GM18498 (cell line): ENCODE results near the gene POMGNT2.

Source experiments
- ATAC-seq: cut with Tn5 transposase; IDR thresholded peaks from one replicate; pipeline ENCODE4 v1.9.1; 2021; ENCODE audit warnings: mild to moderate bottlenecking, moderate library complexity; ENCODE audit not compliant: unreplicated experiment

POMGNT2 gene

GRCh38 chr3:43104039-43104438, 1.8 kb downstream of the POMGNT2 start:
- ATAC-seq, result no peak

GRCh38 chr3:43102773-43103480, 3.0 kb downstream of the POMGNT2 start:
- ATAC-seq, result no peak

GRCh38 chr3:43098761-43099160, 7.1 kb downstream of the POMGNT2 start:
- ATAC-seq, result no peak

- no peak for ATAC-seq
These were observed 8.3 kb downstream of the POMGNT2 start for GRCh38 chr3:43097400-43098080.

GRCh38 chr3:43096761-43097160, 9.1 kb downstream of the POMGNT2 start:
- ATAC-seq, result no peak

GRCh38 chr3:43095370-43095769, 10.5 kb downstream of the POMGNT2 start:
- ATAC-seq, result no peak

- ATAC-seq, result no peak
These were observed 11.0 kb downstream of the POMGNT2 start for GRCh38 chr3:43094851-43095250.

GRCh38 chr3:43094381-43094780, 11.5 kb downstream of the POMGNT2 start:
- no peak for ATAC-seq

- ATAC-seq, result no peak
These were observed 11.9 kb downstream of the POMGNT2 start for GRCh38 chr3:43093974-43094373.

GRCh38 chr3:43093006-43093405, 12.9 kb downstream of the POMGNT2 start:
- ATAC-seq, result no peak

GRCh38 chr3:43091481-43091880, 14.4 kb downstream of the POMGNT2 start:
- ATAC-seq, result no peak

GRCh38 chr3:43090238-43090637, 15.6 kb downstream of the POMGNT2 start:
- no peak for ATAC-seq

- ATAC-seq, result no peak
These were observed 16.8 kb downstream of the POMGNT2 start for GRCh38 chr3:43089081-43089480.

- no peak for ATAC-seq
These were observed 18.6 kb downstream of the POMGNT2 start for GRCh38 chr3:43087249-43087776.

- ATAC-seq, result no peak
These were observed 19.3 kb downstream of the POMGNT2 start for GRCh38 chr3:43086460-43087165.

GRCh38 chr3:43082457-43082856, 23.4 kb downstream of the POMGNT2 start:
- ATAC-seq, result no peak

GRCh38 chr3:43081796-43082195, 24.1 kb downstream of the POMGNT2 start:
- no peak for ATAC-seq

- no peak for ATAC-seq
These were observed 24.9 kb downstream of the POMGNT2 start for GRCh38 chr3:43080726-43081568.

- ATAC-seq, result no peak
These were observed 26.1 kb downstream of the POMGNT2 start for GRCh38 chr3:43079536-43080332.

GRCh38 chr3:43077707-43078106, 28.2 kb downstream of the POMGNT2 start:
- ATAC-seq, result no peak
